HCEC 1CT (cell line): ENCODE data around the gene GYPC.
"Not testable (repeated sequence)": the region's sequence is repeated elsewhere in the genome, so short reads cannot be mapped to it uniquely, and the experiment has no call there.

Experiments used
- DNase-seq: peaks from one replicate; pipeline ENCODE4 v3.0.0-alpha.2; 2017

GYPC gene

DNA sequence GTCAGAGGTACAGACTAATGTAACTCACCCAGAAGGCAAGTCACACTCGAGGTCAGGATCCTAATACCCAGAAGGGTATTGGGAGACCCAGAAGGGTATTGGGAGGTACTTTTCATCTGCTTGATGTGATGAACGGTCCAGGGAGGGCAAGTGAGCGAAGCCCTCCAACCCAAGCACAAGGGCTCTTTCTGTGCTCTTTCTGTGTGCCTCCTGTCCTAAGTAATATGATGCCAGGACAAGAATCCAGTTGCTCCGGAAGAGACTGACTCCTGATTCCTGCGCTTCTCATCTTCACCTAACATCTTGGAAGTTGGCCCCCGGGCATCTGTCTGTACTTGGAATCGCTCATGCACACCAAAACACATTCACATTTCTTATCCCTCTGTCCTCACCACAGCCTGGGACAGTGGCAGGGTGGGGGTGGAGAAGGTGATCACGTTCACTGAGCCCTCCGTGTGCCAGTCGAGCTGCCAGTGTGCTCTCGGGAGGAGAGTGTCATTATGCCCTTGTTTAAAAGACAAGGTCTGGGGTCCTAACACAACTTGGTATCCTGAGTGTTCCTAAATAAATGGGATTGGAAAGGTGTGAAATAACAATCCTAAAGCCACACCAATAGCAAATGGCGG lies 17.1 kb downstream of the GYPC start:
- no peak for DNase-seq

DNA sequence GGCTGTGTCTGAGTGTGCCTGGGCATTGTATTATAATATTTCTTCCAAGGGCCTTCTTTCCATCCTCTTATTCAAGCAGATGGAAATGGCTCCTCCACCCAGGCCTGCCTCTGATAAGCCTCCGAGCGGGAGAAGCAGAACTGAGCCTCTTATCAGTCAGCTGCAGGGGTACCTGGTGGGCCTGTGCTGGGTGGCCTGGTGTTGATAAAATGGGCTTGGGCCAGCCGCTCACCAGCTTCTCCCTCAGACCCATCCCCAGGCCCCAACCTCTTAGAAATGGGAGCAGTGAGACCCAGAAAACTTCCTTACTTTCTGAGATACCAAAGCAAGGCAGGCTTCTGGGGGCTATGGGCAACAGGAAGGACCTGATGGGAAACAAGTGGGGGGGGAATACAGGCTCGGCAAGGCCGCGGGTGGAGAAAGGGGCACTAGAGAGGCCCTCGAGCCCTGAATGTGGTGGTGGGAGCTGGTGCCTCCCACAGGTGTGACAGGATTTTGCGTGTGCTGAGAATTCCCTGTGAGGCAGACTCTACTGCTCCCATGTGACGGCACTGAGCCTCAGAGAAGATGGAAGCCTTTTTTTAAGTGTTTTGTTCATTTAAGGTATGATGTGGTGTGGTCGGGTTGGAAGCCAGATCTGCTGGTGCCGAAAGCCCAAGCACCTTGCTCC lies 18.3 kb downstream of the GYPC start:
- DNase-seq, result no peak

GRCh38 chr2:126675637-126676036 lies 19.7 kb downstream of the GYPC start:
- DNase-seq, result no peak

DNA sequence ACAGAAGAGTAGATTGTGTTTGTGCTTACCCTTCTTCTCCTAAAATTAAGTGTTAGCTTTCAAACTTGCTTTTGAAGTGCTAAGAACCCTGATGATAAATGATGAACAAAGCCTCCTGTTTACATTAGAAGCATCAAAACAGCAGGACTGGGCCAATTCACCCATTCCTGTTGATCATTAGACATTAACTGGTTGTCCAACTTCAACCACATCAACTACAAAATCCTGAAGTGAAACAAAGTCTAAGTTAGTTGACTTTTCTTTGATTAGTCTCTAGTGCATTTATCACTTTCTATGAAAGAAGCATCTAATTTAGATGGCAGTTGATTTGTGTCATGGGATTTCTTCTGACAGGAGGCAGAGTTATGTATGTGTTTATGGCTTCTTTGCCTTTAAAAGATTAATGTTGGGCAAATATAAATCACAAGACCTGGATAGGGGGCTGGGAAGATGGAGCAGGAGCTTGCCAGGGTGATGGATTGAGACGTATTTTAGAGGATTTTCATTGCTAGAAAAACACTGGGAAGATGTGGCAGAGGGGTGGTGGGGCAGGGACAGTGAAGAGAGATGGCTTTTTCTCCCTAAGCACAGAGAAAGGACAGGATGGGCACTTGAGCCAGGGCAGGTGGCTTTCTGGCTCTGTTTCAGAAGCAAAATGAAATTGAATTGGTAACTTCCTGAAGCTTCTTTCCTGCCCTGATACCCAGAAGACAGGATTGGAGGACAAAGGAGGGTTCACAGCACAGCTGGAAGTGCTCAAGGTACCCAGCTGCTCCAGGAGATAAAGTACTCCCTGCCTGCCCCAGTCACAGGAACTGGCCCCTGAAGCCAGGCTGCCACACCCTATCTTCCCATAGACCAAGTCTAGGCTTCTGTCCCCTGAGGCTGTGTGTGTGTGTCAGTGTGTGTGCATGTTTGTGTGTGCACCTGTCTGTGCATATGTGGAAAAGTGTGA lies 20.5 kb downstream of the GYPC start:
- no peak for DNase-seq

- no peak for DNase-seq
Measured at GRCh38 chr2:126677176-126677538, 21.2 kb downstream of the GYPC start.

- DNase-seq, result no peak
Measured at GRCh38 chr2:126678269-126679065, 22.5 kb downstream of the GYPC start.

GRCh38 chr2:126679094-126679713 lies 23.2 kb downstream of the GYPC start:
- no peak for DNase-seq

DNA sequence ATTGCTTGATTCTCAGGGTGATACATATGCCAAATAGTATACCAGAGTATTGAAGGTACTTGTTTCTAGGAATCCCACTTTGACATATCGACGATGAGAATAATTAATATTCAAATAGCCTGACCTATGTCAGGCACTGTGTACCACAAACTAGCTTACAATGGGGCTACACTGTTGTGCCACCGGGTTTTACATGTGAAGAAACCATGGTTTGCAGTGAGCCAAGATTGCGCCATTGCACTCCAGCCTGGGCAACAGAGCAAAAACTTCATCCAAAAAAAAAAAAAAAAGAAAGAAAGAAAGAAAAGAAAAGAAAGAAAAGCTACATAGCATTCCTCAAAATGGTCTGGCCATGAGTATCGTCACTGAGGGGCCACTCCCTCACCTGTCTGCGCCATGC lies 25.5 kb downstream of the GYPC start:
- DNase-seq, result no peak

DNA sequence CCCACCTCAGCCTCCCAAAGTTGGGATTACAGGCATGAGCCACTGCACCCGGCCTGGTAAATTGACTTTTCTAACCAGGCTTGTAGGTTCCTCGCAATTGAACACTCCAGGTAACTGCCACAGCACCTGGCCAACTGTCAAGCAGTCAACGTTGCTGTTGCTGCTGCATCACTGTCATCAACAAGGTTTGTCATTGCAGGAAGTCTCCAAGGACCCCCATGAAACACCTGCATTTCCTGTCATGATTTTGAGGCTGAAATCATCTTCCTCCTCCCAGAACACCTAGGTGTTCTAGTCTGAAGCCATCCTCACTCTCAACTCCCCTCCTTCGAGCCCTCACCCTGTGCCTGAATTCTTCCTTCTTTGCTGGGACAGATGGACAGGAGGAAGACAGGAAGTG lies 29.7 kb downstream of the GYPC start:
- DNase-seq, result no peak

DNA sequence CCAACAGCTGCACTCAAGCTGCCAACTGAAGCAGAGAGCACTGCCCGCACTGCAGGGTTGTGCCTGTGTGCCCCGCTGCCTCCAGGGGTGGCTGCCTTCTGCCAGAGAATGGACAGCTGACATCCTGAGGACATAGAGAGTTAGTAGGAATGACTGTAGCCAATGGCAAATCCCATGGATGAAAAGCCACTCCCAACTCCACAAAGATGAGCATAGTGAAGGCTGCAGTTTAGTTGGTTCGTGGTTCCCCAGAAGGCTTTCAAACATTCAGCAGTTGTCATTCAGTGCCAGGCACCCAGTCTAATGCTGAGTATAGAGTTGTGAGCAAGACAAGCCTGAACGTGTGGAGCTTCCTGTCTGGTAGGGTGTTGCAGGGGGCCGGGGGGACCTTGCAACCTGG lies 30.3 kb downstream of the GYPC start:
- no peak for DNase-seq

GRCh38 chr2:126686841-126687485 lies 31.0 kb downstream of the GYPC start:
- DNase-seq, result no peak

GRCh38 chr2:126687503-126687902 lies 31.5 kb downstream of the GYPC start:
- DNase-seq, result no peak

DNA sequence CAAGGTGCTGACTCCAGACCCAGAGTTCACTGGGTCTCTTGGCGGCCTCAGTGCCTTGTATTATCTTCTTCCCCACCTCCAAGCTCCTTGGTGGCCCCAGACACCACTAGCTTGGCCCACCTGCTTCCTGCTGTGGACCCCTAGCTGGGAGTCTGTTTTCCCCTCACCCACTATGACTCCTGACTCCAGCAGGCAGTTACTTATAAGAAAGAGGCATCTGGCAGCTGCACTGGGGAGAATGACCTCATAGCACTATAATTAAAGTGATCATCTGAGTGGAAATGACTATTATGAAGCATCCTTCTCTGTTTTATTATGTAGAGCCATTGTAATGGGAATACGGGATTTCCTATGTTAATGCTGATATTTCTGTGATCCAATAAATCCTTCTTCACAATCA lies 32.6 kb downstream of the GYPC start:
- DNase-seq, result not testable (repeated sequence)

GRCh38 chr2:126692241-126692640 lies 36.3 kb downstream of the GYPC start:
- DNase-seq, result not testable (repeated sequence)

DNA sequence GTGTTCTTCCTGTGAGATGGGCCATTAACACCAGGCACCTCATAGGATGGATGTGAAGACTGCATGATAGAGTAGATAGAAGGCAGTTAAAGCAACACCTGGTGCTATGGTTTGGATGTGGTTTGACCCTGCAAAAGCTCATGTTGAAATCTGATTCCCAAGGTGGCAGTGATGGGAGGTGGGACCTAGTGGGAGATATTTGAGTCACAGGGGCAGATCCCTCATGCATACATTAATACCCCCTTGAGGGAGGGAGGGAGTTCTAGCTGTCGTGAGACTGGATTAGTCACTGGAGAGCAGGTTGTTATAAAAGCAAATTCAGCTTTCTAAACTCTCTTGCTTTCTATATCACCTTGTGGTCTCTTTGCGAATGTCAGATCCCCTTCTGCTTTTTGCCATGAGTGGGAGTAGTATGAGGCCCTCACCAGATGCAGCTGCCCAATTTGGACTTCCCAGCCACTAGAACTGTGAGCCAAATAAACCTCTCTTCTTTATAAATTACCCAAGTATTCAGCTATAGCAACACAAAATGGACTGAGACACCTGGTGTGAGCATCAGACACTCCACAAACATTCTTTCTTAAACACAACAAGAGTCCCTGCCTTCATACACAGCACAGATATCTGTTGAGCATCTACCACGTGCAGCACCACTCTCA lies 37.1 kb downstream of the GYPC start:
- not testable (repeated sequence) for DNase-seq

GRCh38 chr2:126696644-126697520 lies 40.9 kb downstream of the GYPC start:
- DNase-seq, result no peak

DNA sequence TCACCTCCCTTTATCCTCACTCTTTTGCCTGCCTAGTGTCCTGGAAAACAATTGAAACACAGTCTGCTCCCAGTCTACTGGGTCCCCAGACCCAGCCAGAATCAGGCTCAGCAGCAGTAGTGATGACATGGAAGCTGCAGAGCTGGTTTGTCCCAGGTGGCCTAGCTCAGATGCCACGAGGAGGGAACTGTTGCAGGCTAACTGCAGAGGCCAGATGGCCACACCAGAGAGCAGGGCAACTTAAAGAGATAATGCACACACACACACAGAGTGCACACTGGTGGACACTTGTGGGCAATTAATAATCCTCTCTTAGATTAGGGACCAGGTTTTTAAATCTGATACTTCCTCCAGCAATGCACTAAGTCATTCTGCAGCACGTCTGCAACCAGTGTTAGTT lies 42.4 kb downstream of the GYPC start:
- DNase-seq, result no peak

- no peak for DNase-seq
Measured at GRCh38 chr2:126699018-126699417, 43.1 kb downstream of the GYPC start.

DNA sequence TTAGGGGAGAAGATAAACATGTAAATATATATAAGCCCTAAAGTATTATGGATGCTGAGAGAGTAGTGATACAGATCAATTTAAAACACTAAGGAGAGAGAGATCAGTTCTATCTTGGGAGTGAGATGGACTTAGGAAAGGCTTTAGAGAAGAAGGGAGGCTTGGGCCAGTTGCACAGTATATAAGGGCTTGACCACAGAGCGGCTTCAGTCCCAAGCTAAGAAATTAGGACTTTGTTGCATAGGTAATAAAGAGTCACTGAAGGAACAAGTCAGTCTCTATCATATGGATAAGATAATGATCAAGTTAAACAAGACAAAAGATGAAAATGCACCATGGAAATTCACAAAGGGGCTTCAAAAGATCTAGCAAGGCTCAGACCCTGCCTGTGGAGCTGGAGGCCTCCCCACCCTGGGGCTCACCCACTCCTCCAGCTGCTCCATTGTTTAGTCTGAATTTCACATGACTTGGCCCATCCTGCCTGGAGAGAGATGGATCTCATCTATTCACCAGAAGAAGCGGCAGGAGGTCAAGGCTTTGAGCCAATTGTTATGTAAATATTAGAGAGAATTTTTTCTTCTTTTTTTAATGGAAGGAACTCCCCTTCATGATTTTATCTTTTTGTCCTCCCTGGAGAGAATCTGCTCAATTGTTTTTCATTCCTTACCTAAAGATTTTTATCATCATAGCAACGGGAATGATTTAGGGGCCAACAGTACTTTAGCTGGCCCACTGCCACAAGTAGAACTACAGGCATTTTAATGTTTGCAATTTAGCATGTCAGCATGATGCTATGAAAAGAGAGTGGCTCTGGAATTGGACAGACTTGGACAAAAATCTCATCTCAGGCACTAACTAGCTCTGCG lies 44.0 kb downstream of the GYPC start:
- DNase-seq, result no peak
